ENCODE measurements around the gene PODN. TPM values are rescaled to one million over a fixed set of nuclear protein-coding genes. Genes with fewer than 3 reads are reported as not detected.

The PODN gene
- 0.02 TPM in 1 of 5 replicates, not detected in the others for total RNA-seq (2022; extraction: Qiagen RNA extraction; ENCODE audit: low read depth)

GRCh38 chr1:53061859-53062707 lies at the start of gene PODN:
Gene PODN (plus strand): TSS chr1:53062213. CDS start chr1:53069856, 7,643 bp downstream.

Other genes with a start within 250 kb of the PODN start
- gene ZYG11A, start 219.5 kb upstream of the PODN start, total RNA-seq (2022; extraction: Qiagen RNA extraction; ENCODE audit: low read depth), result 2.1 to 2.7 TPM (median 2.5 TPM) in 5 replicates
- 8.5 to 13.2 TPM (median 10.1 TPM) in 5 replicates for gene ECHDC2, start 140.5 kb upstream of the PODN start, total RNA-seq (2022; extraction: Qiagen RNA extraction; ENCODE audit: low read depth)
- gene SCP2, start 134.9 kb upstream of the PODN start, total RNA-seq (2022; extraction: Qiagen RNA extraction; ENCODE audit: low read depth), result 44.9 to 68.4 TPM (median 52.3 TPM) in 5 replicates
- 0.02 to 0.06 TPM in 2 of 5 replicates, not detected in the others for gene SLC1A7, start 80.4 kb downstream of the PODN start, total RNA-seq (2022; extraction: Qiagen RNA extraction; ENCODE audit: low read depth)
- 7.6 to 10.0 TPM (median 8.9 TPM) in 5 replicates for gene CPT2, start 134.6 kb downstream of the PODN start, total RNA-seq (2022; extraction: Qiagen RNA extraction; ENCODE audit: low read depth)
- gene CZIB, start 158.4 kb downstream of the PODN start, total RNA-seq (2022; extraction: Qiagen RNA extraction; ENCODE audit: low read depth), result 26.2 to 32.3 TPM (median 29.8 TPM) in 5 replicates
- gene MAGOH, start 176.3 kb downstream of the PODN start, total RNA-seq (2022; extraction: Qiagen RNA extraction; ENCODE audit: low read depth), result 64.2 to 92.5 TPM (median 70.2 TPM) in 5 replicates